BJ (cell line): ENCODE data around the gene SUPT3H. TPM values are rescaled to one million over a fixed set of nuclear protein-coding genes. Genes with fewer than 3 reads are reported as not detected.
"Not testable (repeated sequence)": the region's sequence is repeated elsewhere in the genome, so short reads cannot be mapped to it uniquely, and the experiment has no call there.

Experiments
- CTCF ChIA-PET: fragments of 350-600 bp; formaldehyde crosslinking; extraction: SDS; loops from one replicate; lab custom pipeline; 2021; ENCODE audit warnings: antibody characterized with exemption, inconsistent platforms; lab: Yijun Ruan, JAX
- POLR2A ChIA-PET: fragments of 300-600 bp; sonication (Branson Sonifier 250); formaldehyde crosslinking; extraction: SDS; loops from one replicate; lab custom pipeline; 2021; ENCODE audit warnings: antibody characterized with exemption; lab: Charles Lee
- DNase-seq: peaks from one replicate; pipeline ENCODE4 v3.0.0-alpha.2; 2011; ENCODE audit warnings: low read depth
- H3K27me3 ChIP-seq: 2 replicates; pipeline ENCODE4 v1.6.0; 2011; ENCODE audit warnings: low read length; ENCODE audit not compliant: control insufficient read depth, insufficient read depth
- H3K36me3 ChIP-seq: 2 replicates; pipeline ENCODE4 v1.5.1; 2011; ENCODE audit warnings: low read length; ENCODE audit not compliant: control insufficient read depth, insufficient read depth
- H3K4me3 ChIP-seq: 2 replicates; pipeline ENCODE4 v1.5.1; 2011; ENCODE audit warnings: low read depth, mild to moderate bottlenecking, control low read depth, low read length
- CTCF ChIP-seq: IDR thresholded peaks from 2 replicates; pipeline ENCODE4 v1.5.1; 2011; ENCODE audit warnings: low read depth, mild to moderate bottlenecking, control low read depth, inconsistent platforms, low read length, moderate library complexity; ENCODE audit not compliant: insufficient read depth
- polyA plus RNA-seq: library from polyadenylated mRNA; depleted of rRNA; stranded (reverse); fragments of >200 nt; gene quantifications from 2 replicates; pipeline ENCODE4 v1.2.3, GENCODE V29; 2011

SUPT3H gene
- polyA plus RNA-seq, 1 experiment = 7.8 TPM

- CTCF ChIA-PET = interaction anchor here (0.7 to 0.8 kb wide), 2 partner anchors 832 to 1537 kb away, joined by 3 read pairs; no protein-coding TSS in a partner anchor
- POLR2A ChIA-PET = interaction anchor here (0.5 kb wide), 1 partner anchor 640 kb away, joined by 8 read pairs; no protein-coding TSS in a partner anchor
- TF ChIP-seq CTCF = no peak
- Histone ChIP-seq H3K27me3 (no peaks in the 10 kb centered on the region), H3K4me3 (no peak overlapping the region), H3K36me3 (no peaks in the 10 kb centered on the region)
- no peak for DNase-seq
These were observed 76.2 kb downstream of the SUPT3H start for GRCh38 chr6:45301348-45302142.

- CTCF ChIA-PET = interaction anchor here (0.8 kb wide), 1 partner anchor 831 kb away, joined by 3 read pairs; no protein-coding TSS in a partner anchor
- POLR2A ChIA-PET = interaction anchor here (0.5 kb wide), 1 partner anchor 640 kb away, joined by 8 read pairs; no protein-coding TSS in a partner anchor
- no peak for DNase-seq
- no peak overlapping the region for H3K4me3 ChIP-seq
- H3K36me3 ChIP-seq = no peaks in the 10 kb centered on the region
- no peak for TF ChIP-seq CTCF
- no peaks in the 10 kb centered on the region for H3K27me3 ChIP-seq
These were observed 77.0 kb downstream of the SUPT3H start for GRCh38 chr6:45300736-45301135.

GRCh38 chr6:45299096-45299581 is 78.6 kb downstream of the SUPT3H start:
- CTCF ChIA-PET = no interaction called here
- Histone ChIP-seq H3K27me3 (no peaks in the 10 kb centered on the region), H3K4me3 (no peak overlapping the region), H3K36me3 (no peaks in the 10 kb centered on the region)
- DNase-seq = no peak
- TF ChIP-seq CTCF = no peak
- POLR2A ChIA-PET = no interaction called here

GRCh38 chr6:45297320-45297719 is 80.4 kb downstream of the SUPT3H start:
- CTCF ChIA-PET = interaction anchor here (0.7 to 1.6 kb wide), 3 partner anchors 23 to 822 kb away, joined by 3 read pairs; no protein-coding TSS in a partner anchor
- no peak for DNase-seq

GRCh38 chr6:45294065-45294701 is 83.6 kb downstream of the SUPT3H start:
- CTCF ChIA-PET, H3K27me3 ChIP-seq, H3K4me3 ChIP-seq, POLR2A ChIA-PET, DNase-seq, H3K36me3 ChIP-seq: not testable (repeated sequence)

More at GRCh38 chr6:45297320-45297719, 80.4 kb downstream of the SUPT3H start:
- Histone ChIP-seq H3K27me3 (no peaks in the 10 kb centered on the region), H3K36me3 (no peaks in the 10 kb centered on the region), H3K4me3 (no peak overlapping the region)
- no peak for TF ChIP-seq CTCF
- POLR2A ChIA-PET = no interaction called here
